ENCODE measurements around the gene INO80B.
"Not testable (repeated sequence)": the region's sequence is repeated elsewhere in the genome, so short reads cannot be mapped to it uniquely, and the experiment has no call there.

Gene INO80B

DNA sequence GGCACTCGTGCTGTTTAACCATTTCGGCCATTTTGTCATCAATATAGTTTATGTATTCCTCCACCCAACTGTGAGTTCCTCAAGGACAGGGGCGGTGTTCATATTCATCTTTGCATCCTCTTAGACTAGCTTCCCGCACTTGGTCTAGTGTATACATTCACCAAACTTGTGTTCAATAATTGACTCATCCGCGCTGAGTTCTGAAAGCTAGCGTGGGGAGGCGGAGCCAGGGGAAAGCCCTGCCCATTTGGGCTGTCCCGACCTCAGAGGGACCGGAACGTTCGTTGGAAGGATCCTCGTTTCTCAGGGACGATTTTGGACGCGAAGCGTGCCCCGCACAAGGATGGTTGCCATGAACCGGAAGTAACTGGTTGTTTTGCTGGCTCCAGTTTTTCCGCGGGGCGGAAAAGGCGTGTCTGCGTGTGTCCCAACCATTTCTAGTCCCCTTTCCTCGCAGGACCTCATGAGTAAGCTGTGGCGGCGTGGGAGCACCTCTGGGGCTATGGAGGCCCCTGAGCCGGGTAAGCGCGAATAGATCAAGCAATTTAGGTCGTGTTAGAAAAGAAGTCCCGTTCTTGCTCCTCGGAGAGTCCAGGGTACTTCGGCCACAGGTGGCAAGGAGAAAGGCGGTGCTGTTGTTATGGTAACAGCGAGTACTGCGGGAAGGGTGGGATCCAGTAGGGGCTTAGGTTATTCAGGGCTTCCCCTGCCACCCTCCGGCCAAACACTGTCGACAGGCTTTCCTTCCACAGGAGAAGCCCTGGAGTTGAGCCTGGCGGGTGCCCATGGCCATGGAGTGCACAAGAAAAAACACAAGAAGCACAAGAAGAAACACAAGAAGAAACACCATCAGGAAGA lies at the start of gene INO80B:
Gene INO80B (plus strand): TSS at position 434 of the 858 bp plus-strand sequence. CDS start 30 bp downstream, at position 464.
- FAIRE-seq (peak; percentile 83), DNase-seq (ENCODE audit: insufficient read length, low spot score) (peak; percentile 82)
- TF ChIP-seq POLR2A (IDR thresholded peaks at IDR 0.05; ENCODE audit: low read depth, low read length), result peak; percentile 11; the same call in 1 of the 2 replicates

DNA sequence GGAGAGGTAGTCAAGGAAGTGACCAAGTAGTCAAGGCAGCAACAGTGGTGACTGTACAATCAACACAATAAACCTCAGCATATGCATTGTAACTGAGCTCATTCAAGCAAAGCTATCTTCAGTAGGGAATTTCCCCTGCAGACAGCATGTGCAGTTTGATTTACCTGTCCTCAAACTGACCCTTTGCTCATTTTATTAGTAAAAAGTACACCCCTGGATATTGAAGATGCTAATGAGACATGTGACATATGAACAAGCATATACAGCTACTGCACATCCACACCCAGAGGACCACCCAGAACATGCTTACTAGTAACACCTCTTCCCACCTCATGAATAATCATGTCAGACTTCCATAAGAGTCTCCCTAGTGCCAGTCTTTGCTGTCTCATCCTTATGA lies 48.9 kb upstream of the INO80B start:
- FAIRE-seq, result no peak
- no peak for TF ChIP-seq POLR2A (IDR thresholded peaks at IDR 0.05; ENCODE audit: low read depth, low read length)

DNA sequence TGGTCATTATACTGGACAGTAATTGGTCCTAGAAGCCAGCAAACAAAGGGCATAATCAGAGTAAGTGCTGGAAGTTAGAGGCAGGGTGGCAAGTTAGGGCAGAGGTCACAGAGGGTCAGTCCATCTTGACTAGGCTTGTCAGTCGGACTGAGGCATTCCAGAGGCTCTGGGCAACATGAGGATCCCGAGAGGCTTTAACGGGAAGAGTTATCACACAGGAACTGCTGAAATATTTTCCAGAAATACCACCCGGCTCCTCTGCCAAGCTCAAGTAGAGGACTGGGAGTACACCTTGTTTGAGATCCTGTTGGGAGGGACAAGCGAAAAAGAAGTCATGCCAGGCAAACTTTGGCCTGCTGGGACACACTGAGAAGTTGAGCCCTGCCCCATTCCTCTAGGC lies 47.2 kb upstream of the INO80B start:
- no peak for TF ChIP-seq POLR2A (IDR thresholded peaks at IDR 0.05; ENCODE audit: low read depth, low read length)
- DNase-seq (ENCODE audit: insufficient read length, low spot score), result no peak
- no peak for FAIRE-seq

More for the DNA sequence above, 48.9 kb upstream of the INO80B start:
- no peak for DNase-seq (ENCODE audit: insufficient read length, low spot score)

DNA sequence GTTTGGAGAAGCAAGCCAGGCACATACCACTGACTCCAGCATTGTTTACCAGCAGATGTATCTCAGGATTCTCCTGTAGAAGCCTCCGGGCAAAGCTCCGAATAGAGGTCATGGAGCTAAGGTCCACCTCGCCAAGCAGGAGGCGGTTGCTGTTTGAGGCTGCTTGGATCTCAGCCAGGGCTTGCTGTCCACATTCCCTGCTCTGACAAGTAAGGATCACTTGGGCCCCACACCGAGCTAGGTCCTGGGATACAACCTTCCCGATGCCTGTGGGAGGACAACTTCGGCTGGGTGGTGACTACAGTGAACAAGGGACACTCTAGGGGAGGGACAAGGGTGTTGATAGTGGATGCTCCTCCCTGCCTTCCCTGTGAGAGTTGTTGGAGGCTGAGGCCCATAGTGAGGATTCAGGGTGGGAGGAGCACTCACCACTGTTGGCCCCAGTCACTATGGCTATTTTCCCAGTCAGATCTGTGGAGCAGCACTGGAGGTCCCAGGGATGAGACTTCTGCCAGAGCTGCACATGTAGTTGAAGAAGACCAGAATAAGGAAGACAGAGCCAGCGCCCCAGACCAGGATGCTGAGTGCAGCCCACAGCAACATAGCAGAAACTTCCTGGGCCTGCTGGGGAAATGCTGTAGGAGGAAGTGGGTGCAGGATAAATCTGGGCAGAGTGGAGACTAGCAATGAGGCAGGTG lies 41.7 kb upstream of the INO80B start:
- DNase-seq (ENCODE audit: insufficient read length, low spot score) (no peak), FAIRE-seq (no peak)
- TF ChIP-seq POLR2A (IDR thresholded peaks at IDR 0.05; ENCODE audit: low read depth, low read length), result no peak

DNA sequence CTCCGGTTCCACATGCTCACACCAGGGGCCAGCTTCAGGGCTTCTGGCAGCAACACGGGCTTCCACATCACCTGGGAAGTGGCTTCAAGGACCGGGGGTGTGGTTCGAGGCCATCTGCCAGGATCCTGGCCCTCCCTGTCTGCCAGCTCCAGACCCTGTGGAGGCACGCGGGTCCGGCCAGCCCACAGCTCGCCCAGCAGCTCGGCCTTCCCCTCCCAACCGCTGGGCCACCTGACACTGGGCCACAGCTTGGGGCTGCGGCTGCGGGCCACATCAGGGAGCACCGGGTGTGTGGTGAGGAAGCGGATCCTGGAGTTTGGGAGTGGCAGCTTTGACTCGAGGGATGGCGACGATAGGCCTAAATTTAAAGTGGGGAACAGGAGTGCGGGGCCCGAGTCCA lies 40.4 kb upstream of the INO80B start:
- DNase-seq (ENCODE audit: insufficient read length, low spot score) (no peak), FAIRE-seq (no peak)
- TF ChIP-seq POLR2A (IDR thresholded peaks at IDR 0.05; ENCODE audit: low read depth, low read length), result no peak

DNA sequence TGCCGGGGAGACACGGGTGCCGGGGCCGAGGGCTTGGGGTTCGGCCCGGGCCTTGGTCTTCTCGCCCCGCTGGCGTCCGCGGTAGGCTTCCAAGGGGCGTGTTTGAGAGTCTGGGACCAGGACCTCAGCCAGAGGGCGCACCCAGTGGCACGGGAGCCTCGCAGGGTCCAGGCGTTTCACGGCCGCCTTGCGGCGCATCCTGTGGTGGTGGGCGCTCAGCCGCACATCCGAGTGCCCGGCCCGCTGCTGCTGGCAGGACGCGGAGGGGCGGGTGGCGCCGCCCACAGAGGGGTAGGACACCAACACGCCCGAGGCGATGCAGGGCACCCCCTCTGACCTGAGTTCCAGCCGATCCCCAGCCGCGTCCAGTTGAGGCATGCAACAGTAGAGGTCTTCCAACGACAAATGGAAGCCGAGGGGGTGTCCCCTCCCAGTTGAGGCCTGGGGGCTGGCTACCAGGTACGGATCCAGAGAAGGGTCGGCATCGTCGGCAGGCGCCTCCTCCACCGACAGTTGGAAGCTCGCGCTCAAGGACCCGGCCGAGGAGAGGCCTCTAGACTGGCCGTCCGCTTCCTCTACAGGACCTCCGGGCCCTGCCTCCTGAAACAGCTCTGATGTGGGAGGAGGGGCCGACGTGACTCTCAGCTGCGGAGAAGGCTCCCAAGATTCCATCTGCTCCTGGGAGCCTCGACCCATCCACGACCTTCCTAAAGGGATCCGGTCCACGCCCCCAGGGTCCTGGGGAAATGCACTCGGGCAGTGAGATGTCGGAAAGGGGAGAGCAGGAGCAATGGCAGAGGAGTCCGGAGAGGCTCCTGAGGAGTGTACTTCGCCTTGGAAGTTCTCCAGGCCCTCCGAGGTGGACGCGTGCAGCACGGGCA lies 39.8 kb upstream of the INO80B start:
- DNase-seq (ENCODE audit: insufficient read length, low spot score), result no peak

DNA sequence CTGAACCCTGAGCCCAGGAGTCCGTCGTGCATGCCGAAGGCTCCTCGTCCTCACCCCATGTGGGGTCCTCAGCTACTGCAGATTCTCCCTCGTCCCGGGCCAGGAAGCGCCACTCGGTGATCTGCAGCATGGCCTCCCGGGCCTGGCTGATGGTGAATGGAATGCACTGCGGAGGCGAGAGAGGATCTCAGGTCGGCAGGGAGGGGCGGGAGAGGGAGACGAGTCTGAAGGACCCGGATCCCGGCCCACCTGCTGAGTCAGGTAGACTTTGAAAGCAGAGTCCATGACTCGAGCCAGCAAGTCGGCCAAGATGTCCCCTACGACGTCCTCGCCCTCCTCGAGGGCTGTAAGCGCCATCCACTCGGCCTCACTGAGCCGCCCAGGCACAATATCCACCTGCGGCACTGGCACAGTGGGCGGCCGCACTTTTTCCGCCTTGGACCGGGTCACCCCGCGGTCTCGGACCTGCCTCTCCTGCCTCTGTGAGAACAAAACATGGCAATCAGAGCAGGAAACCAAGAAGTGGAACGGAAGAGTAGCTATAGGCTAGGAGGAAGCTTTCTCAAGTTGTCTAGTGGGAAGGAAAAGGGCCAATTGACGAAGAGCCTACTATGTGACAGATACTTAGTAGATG lies 39.0 kb upstream of the INO80B start:
- FAIRE-seq (no peak), DNase-seq (ENCODE audit: insufficient read length, low spot score) (no peak)
- no peak for TF ChIP-seq POLR2A (IDR thresholded peaks at IDR 0.05; ENCODE audit: low read depth, low read length)

More for the DNA sequence above, 39.8 kb upstream of the INO80B start:
- no peak for TF ChIP-seq POLR2A (IDR thresholded peaks at IDR 0.05; ENCODE audit: low read depth, low read length)
- FAIRE-seq, result no peak

DNA sequence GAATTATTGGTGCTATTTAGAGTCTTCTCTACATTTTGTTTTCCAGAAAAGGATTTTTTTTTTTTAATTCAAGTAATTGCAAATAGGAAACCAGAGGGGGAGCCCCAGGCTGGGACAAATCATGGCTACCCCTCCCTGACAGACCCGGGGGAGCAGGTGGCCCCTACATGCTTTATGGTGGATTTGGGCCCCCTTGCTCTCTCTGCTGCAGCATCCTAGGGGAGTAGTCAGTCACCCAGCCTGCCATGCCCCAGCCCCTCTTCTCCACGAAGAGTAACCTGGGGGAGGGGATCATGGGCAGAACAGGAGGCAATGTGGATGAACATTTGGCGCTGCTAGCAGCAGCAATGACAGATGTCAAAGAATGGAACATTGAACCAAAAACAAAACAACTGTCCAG lies 38.1 kb upstream of the INO80B start:
- DNase-seq (ENCODE audit: insufficient read length, low spot score) (no peak), FAIRE-seq (no peak)
- TF ChIP-seq POLR2A (IDR thresholded peaks at IDR 0.05; ENCODE audit: low read depth, low read length), result no peak

DNA sequence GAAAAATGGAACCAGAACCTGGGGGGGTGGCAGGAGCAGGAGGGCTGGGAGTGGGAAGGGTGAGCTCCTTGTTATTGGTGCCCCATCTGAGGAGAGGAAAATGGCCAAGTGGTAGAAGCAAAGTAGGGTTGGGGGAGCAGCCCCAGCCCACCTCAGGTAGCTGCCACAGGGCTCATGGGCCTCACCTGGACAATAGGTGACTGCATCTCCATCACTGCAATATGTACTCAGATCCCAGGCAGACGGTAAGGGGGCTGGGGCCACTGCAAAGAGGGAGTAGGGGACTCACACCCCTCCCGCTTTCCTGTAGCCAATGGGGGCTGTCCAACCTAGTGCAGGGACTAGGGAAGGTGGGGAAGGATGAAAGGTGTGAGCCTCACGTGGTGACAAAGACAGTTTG lies 37.7 kb upstream of the INO80B start:
- DNase-seq (ENCODE audit: insufficient read length, low spot score) (no peak), FAIRE-seq (no peak)
- TF ChIP-seq POLR2A (IDR thresholded peaks at IDR 0.05; ENCODE audit: low read depth, low read length), result no peak

DNA sequence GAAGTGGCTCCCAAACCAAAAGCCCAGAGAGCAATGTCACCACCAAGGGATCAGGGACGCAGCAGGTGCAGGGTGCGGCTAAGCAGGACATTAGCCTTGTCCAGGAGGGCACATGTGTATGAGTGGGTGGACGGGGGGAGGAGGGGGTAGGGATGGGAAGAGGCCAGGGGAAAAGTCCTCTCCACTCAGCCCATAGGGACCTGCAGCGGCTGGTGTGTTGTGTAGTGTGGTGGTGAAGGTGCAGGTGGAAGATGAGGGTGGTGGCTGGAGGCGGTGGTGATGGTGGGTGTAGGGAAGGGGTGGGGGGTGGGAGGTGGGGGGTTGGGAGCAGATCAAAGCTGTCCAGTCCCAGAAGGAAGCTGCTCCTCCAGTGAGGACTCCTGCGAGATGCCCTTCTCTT lies 37.1 kb upstream of the INO80B start:
- FAIRE-seq (no peak), DNase-seq (ENCODE audit: insufficient read length, low spot score) (no peak)
- no peak for TF ChIP-seq POLR2A (IDR thresholded peaks at IDR 0.05; ENCODE audit: low read depth, low read length)

DNA sequence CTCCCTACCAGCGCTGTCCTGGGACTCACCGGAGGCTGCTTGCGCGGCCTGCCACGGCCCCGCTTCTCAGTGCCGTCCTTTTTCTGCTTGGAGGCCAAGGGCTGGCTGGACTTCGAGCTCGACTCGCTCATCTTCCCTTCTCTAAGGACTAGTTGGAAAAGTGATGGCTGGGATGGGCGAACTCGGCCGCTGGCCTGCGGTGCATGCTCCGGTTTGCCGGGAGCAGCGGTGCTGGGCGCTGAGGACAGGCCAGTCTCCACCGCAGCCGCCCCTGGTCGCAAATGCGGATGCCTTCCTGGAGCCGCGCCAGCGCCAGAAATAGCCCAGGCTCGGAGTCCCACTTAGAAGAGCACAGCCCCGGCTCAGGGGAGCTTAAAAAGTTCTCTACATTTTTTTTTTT lies 36.6 kb upstream of the INO80B start:
- DNase-seq (ENCODE audit: insufficient read length, low spot score) (no peak), FAIRE-seq (no peak)
- no peak for TF ChIP-seq POLR2A (IDR thresholded peaks at IDR 0.05; ENCODE audit: low read depth, low read length)

DNA sequence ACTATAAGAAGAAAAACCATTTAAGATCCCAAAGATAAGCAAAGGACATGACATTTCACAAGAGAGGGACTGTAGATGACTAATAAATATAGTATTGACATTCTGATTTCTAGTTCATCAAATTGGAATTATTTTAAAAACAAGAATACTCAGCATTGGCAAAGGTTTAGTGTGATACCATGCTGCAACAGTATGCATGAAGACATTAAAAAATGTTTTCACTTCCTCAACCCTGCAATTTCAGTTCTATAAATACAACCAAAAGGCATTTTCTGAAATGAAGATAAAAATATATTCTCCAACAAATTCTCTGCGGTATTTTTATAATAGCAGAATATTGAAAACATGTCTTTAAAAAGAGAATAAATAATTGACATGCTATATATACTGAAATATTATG lies 35.5 kb upstream of the INO80B start:
- no peak for DNase-seq (ENCODE audit: insufficient read length, low spot score)
- FAIRE-seq, result no peak
- no peak for TF ChIP-seq POLR2A (IDR thresholded peaks at IDR 0.05; ENCODE audit: low read depth, low read length)

DNA sequence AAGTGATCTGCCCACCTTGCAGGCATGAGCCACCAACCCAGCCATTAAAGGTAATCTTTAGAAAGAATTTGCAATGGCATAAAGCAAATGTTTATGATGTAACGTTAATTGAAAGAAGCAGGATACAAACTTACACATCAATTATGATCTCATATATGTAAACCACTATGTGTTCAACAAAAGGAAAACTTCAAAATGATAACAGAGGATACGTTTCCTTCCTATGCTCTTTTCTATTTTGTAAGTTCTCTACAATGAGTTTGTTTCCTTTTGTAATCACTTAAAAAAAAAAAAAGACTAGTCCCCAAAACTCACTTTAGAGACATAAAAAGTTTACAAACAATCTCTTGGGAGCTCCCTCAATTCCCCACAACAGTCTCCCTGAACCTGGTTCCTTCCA lies 34.9 kb upstream of the INO80B start:
- DNase-seq (ENCODE audit: insufficient read length, low spot score), result no peak
- FAIRE-seq, result no peak

DNA sequence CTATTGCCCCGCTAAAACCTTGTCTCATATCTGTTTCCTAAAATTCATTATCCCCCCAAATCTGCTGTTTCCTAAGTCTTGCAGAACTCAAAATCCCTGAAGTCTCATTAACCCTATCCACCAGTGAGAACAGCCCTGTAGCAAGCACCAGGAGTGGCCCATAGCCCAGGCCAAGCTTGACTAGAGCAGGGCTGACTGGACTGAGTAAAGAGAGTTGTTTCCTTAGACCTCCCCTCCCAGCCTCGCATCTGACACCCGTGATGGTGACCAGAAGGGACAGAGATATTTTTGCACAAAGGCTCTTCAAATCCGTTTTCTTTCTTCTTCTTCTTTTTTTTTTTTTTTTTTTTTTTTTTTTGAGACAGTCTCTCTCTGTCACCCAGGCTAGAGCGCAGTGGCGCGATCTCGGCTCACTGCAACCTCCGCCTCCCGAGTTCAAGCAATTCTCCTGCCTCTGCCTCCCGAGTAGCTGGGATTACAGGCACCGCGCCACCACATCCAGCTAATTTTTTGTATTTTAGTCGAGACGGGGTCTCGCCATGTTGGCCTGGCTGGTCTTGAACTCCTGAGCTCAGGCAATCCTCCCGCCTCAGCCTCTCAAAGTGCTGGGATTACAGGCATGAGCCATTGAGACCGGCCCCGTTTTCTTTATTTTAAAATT lies 34.3 kb upstream of the INO80B start:
- not testable (repeated sequence) for DNase-seq (ENCODE audit: insufficient read length, low spot score); FAIRE-seq

More for the DNA sequence above, 34.9 kb upstream of the INO80B start:
- no peak for TF ChIP-seq POLR2A (IDR thresholded peaks at IDR 0.05; ENCODE audit: low read depth, low read length)

Data from H54 (cell line).